ENCODE measurements around the gene GTF2E1.

GTF2E1 gene

DNA sequence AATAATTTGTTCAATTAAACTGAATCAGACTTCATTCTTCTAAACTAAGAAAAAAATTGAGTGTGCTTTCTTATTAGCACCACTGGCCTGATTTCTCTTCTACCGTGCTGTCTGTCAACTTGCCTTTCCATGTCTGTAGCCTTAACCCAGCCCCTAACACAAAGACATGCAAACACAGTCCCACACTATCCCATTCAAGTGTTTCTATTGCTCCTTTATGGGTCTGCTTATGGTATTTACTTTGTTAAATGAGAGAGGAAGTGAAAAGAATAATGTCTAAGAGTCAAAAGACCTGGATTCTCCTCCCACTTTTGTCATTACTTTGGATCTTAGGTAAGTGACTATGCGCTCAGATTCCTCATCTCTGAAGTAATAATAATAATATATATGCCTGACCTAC lies 55.3 kb downstream of the GTF2E1 start:
- no peaks in the 10 kb centered on the region for H3K36me3 Mint-ChIP-seq
- H3K27ac Mint-ChIP-seq: no peak overlapping the region
- DNase-seq (ENCODE audit: low spot score in 2 of 2): no peak
- ATAC-seq (ENCODE audit: low read depth): no peak
- H3K4me1 Mint-ChIP-seq: peaks cover 4% of the 10 kb centered on the region
- H3K27me3 Mint-ChIP-seq: no peaks in the 10 kb centered on the region
- H3K9me3 Mint-ChIP-seq: no peaks in the 10 kb centered on the region
- no peak overlapping the region for H3K4me3 Mint-ChIP-seq

DNA sequence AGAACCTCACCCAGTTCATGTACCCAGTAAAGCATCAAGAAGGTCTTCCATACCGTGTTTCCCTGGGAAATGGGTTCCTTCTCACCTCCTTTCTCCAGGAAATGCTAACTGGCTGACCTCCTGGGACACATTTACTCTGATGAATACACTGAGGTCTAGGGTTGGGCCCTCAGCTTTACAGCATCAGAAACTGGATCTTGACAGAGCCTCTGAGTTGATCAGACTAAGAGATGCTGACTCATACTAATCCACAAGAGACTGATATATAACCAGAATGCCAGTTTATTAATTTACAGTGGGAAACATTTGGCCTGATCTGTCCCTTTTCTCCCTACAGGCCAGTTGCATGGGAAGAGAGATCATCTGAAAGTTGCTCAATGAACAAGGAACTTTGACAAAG lies 55.8 kb downstream of the GTF2E1 start:
- H3K9me3 Mint-ChIP-seq: no peaks in the 10 kb centered on the region
- H3K4me1 Mint-ChIP-seq: peaks cover 4% of the 10 kb centered on the region
- H3K4me3 Mint-ChIP-seq: no peak overlapping the region
- H3K27ac Mint-ChIP-seq: no peak overlapping the region
- no peaks in the 10 kb centered on the region for H3K27me3 Mint-ChIP-seq
- DNase-seq (ENCODE audit: low spot score in 2 of 2): no peak
- no peaks in the 10 kb centered on the region for H3K36me3 Mint-ChIP-seq
- ATAC-seq (ENCODE audit: low read depth): no peak

- DNase-seq (ENCODE audit: low spot score in 2 of 2) (no peak), ATAC-seq (ENCODE audit: low read depth) (no peak)
- Mint-ChIP-seq H3K4me3 (no peak overlapping the region), H3K9me3 (no peaks in the 10 kb centered on the region), H3K4me1 (peaks cover 4% of the 10 kb centered on the region), H3K27ac (no peak overlapping the region), H3K36me3 (no peaks in the 10 kb centered on the region), H3K27me3 (no peaks in the 10 kb centered on the region)
Observed at GRCh38 chr3:120800625-120801024, 58.1 kb downstream of the GTF2E1 start.

DNA sequence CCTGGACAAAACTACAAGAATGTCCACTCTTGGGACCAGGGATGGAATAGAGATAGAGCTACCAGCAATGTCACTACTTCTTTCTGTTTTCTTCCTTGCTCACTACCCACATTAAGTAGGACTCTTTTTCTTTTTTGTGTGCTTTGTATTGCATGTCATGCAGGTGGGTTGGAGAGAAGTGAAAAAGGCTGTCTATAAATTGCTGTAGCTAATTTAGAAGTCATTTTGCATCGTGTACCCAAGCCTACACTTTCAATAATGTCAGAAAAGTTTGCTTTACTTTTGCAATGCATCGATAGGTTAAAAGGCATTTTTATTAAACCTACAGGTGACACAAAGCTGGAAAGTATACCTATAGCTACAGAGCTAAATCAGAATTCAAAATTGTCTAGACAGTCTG lies 58.9 kb downstream of the GTF2E1 start:
- DNase-seq (ENCODE audit: low spot score in 2 of 2): no peak
- peaks cover 2% of the 10 kb centered on the region for H3K27me3 Mint-ChIP-seq
- H3K27ac Mint-ChIP-seq: no peak overlapping the region
- no peaks in the 10 kb centered on the region for H3K9me3 Mint-ChIP-seq
- ATAC-seq (ENCODE audit: low read depth): no peak
- no peaks in the 10 kb centered on the region for H3K36me3 Mint-ChIP-seq
- H3K4me3 Mint-ChIP-seq: no peak overlapping the region
- peaks cover 4% of the 10 kb centered on the region for H3K4me1 Mint-ChIP-seq

DNA sequence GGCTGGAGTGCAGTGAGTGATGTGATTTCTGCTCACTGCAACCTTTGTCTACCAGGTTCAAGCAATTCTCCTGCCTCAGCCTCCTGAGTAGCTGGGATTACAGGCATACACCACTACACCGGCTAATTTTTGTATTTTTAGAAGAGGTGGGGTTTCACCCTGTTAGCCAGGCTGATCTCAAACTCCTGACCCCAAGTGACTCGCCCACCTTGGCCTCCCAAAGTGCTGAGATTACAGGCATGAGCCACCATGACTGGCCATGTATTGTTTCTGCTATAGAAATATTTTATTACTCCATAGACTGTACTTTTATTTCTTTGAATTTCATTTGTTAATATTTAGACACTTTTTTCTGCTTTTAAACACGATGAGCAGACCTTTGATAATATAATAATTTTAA lies 60.4 kb downstream of the GTF2E1 start:
- no peak overlapping the region for H3K27ac Mint-ChIP-seq
- DNase-seq (ENCODE audit: low spot score in 2 of 2) (no peak), ATAC-seq (ENCODE audit: low read depth) (no peak)
- H3K36me3 Mint-ChIP-seq: no peaks in the 10 kb centered on the region
- no peaks in the 10 kb centered on the region for H3K9me3 Mint-ChIP-seq
- H3K4me3 Mint-ChIP-seq: no peak overlapping the region
- peaks cover 3% of the 10 kb centered on the region for H3K27me3 Mint-ChIP-seq
- peaks cover 4% of the 10 kb centered on the region for H3K4me1 Mint-ChIP-seq

DNA sequence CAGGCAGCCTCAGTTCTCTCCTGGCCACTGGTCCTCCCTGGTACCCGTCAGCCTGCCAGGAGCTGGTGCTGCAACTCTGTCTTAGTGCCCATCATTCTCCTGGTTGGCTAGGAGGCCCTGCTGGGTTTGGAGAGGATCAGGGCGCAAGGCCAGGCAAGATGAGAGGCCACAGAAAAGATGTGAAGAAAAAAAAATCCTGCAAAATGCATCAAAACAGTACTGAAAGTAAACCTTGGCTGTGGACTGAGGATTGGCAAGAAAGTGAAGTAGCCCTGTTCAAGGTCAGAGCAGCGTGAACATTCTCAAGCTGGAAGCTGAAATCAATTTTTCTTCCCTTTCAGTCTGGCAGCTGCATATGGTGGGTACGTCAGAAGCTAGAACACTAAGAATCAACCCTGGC lies 74.2 kb downstream of the GTF2E1 start:
- Mint-ChIP-seq H3K27ac (no peak overlapping the region), H3K36me3 (no peaks in the 10 kb centered on the region), H3K9me3 (no peaks in the 10 kb centered on the region), H3K27me3 (peaks cover 15% of the 10 kb centered on the region), H3K4me3 (no peak overlapping the region), H3K4me1 (no peaks in the 10 kb centered on the region)
- DNase-seq (ENCODE audit: low spot score in 2 of 2) (no peak), ATAC-seq (ENCODE audit: low read depth) (no peak)

DNA sequence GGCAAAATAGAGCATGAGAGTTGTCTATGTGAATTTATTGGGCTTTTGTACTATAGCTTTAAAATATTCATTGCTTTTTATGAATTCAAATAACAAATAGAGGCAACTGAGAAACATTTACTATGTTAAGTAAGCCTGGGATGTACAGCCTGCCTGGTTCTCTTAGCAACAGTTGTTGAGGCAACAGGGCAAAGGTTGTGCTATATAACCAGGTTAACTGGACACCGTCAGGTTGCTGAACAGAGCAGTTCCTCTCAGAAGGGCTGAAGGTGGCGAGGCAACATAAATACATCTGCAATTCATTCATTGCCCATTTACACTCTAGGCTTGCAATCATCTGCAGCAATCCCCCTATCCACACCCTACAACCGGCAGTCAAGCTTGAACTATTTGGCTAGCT lies 78.2 kb downstream of the GTF2E1 start:
- no peak overlapping the region for H3K4me3 Mint-ChIP-seq
- no peaks in the 10 kb centered on the region for H3K9me3 Mint-ChIP-seq
- H3K27me3 Mint-ChIP-seq: peaks cover 6% of the 10 kb centered on the region
- no peak for DNase-seq (ENCODE audit: low spot score in 2 of 2)
- no peaks in the 10 kb centered on the region for H3K36me3 Mint-ChIP-seq
- H3K27ac Mint-ChIP-seq: no peak overlapping the region
- no peaks in the 10 kb centered on the region for H3K4me1 Mint-ChIP-seq
- ATAC-seq (ENCODE audit: low read depth): no peak

DNA sequence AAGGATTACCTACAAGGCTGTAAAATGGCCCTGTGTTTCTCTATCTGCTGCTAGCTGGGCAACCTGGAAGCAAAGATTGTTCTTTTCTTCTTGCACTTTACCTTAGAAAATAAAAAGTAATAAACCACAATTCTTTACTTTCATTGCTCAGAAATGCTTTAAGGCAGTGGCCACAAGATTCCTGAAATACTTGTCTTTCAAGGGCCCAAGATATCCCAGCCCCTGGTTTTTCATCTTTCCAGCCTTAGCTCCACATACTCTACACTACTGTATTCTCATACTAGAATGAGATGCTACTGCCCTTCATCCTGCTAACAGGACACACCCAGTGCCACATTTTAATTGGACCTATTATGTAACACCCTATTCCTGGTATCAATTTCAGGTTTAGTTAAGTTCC lies 78.9 kb downstream of the GTF2E1 start:
- Mint-ChIP-seq H3K4me1 (no peaks in the 10 kb centered on the region), H3K9me3 (no peaks in the 10 kb centered on the region)
- ATAC-seq (ENCODE audit: low read depth): no peak

GRCh38 chr3:120823156-120823555 lies 80.6 kb downstream of the GTF2E1 start:
- Mint-ChIP-seq H3K4me3 (no peak overlapping the region), H3K27ac (no peak overlapping the region), H3K4me1 (no peaks in the 10 kb centered on the region), H3K36me3 (no peaks in the 10 kb centered on the region), H3K27me3 (peaks cover 5% of the 10 kb centered on the region), H3K9me3 (no peaks in the 10 kb centered on the region)
- ATAC-seq (ENCODE audit: low read depth) (no peak), DNase-seq (ENCODE audit: low spot score in 2 of 2) (no peak)

More for the DNA sequence above, 78.9 kb downstream of the GTF2E1 start:
- H3K27ac Mint-ChIP-seq: no peak overlapping the region
- DNase-seq (ENCODE audit: low spot score in 2 of 2): no peak
- peaks cover 5% of the 10 kb centered on the region for H3K27me3 Mint-ChIP-seq
- no peak overlapping the region for H3K4me3 Mint-ChIP-seq
- H3K36me3 Mint-ChIP-seq: no peaks in the 10 kb centered on the region

GRCh38 chr3:120824613-120825012 lies 82.1 kb downstream of the GTF2E1 start:
- ATAC-seq (ENCODE audit: low read depth) (no peak), DNase-seq (ENCODE audit: low spot score in 2 of 2) (no peak)
- Mint-ChIP-seq H3K4me3 (no peak overlapping the region), H3K4me1 (no peaks in the 10 kb centered on the region), H3K27me3 (peaks cover 2% of the 10 kb centered on the region), H3K27ac (no peak overlapping the region), H3K36me3 (no peaks in the 10 kb centered on the region), H3K9me3 (no peaks in the 10 kb centered on the region)

DNA sequence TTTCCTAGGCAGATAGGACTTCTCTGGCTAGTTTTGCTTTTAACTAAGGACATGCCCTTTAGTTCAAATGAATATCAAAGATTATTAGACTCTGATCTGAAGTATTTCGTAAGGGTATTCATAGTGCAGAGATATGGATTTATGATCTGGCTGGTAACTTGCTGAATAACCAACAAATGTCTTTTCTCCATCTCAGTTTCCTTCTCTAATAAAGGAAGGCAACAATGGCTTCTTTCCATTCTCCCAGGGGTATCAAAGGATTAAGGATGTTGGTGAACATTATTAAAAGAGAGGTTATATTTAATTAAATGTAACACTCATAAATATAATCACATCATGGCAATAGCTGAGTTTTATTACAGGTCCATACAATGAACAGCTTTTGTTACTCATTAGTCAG lies 86.3 kb downstream of the GTF2E1 start:
- Mint-ChIP-seq H3K9me3 (no peaks in the 10 kb centered on the region), H3K4me1 (no peaks in the 10 kb centered on the region), H3K36me3 (no peaks in the 10 kb centered on the region), H3K27ac (no peak overlapping the region), H3K27me3 (peaks cover 6% of the 10 kb centered on the region), H3K4me3 (no peak overlapping the region)
- ATAC-seq (ENCODE audit: low read depth) (no peak), DNase-seq (ENCODE audit: low spot score in 2 of 2) (no peak)

DNA sequence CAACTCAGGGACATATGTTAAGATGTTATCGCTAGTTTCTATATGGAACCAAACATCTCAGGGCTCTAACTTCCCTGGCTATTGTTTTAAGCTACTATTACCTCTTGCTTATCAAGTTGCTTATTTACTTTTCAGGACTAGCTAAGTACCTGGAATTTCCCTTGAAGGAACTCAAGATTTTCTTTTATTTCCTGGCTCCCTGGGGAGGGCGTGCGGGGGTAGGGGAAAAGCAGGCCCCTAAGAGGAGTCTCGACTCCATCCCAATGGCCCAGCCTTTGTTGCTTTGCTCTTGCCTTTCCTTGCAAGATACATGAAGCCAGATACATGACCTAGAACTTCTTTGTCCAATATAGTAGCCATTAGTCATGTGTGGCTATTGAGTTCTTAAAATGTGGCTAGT lies 88.5 kb downstream of the GTF2E1 start:
- no peaks in the 10 kb centered on the region for H3K9me3 Mint-ChIP-seq
- H3K4me1 Mint-ChIP-seq: no peaks in the 10 kb centered on the region
- no peaks in the 10 kb centered on the region for H3K36me3 Mint-ChIP-seq
- H3K27me3 Mint-ChIP-seq: peaks cover 6% of the 10 kb centered on the region
- no peak overlapping the region for H3K4me3 Mint-ChIP-seq
- DNase-seq (ENCODE audit: low spot score in 2 of 2): no peak
- H3K27ac Mint-ChIP-seq: no peak overlapping the region
- ATAC-seq (ENCODE audit: low read depth): no peak

Measured in memory B cell (primary cell).